Loucy (cell line): ENCODE measurements around the gene GLYATL2.

Experiments used
- H2AFZ ChIP-seq: fragments of 200-600 bp; sonication (generic); 2 replicates; pipeline ENCODE4 v1.6.0; 2016; ENCODE audit warnings: antibody characterized with exemption, mild to moderate bottlenecking, low read length, moderate library complexity
- H3F3A ChIP-seq: fragments of 200-600 bp; 2 replicates; pipeline ENCODE4 v1.6.0; 2016; ENCODE audit warnings: antibody characterized with exemption, low read depth, mild to moderate bottlenecking
- H3K27me3 ChIP-seq: fragments of 200-600 bp; sonication (generic); 2 replicates; pipeline ENCODE4 v1.6.1; 2014; ENCODE audit warnings: low read length, mild to moderate bottlenecking; ENCODE audit not compliant: insufficient read depth, poor library complexity, severe bottlenecking
- H3K36me3 ChIP-seq: fragments of 200-600 bp; sonication (generic); 2 replicates; pipeline ENCODE4 v1.6.1; 2016; ENCODE audit warnings: low read length; ENCODE audit not compliant: insufficient read depth
- H3K4me1 ChIP-seq: fragments of 200-600 bp; sonication (generic); 2 replicates; pipeline ENCODE4 v1.5.1; 2014; ENCODE audit warnings: low read length, mild to moderate bottlenecking; ENCODE audit not compliant: insufficient read depth, poor library complexity, severe bottlenecking
- H3K4me2 ChIP-seq: fragments of 200-600 bp; sonication (generic); 2 replicates; pipeline ENCODE4 v1.6.0; 2014; ENCODE audit warnings: antibody characterized with exemption, low read length, low read depth, mild to moderate bottlenecking; ENCODE audit not compliant: poor library complexity, severe bottlenecking
- H3K4me3 ChIP-seq: fragments of 200-600 bp; sonication (generic); 2 replicates; pipeline ENCODE4 v1.5.1; 2014; ENCODE audit warnings: low read length, mild to moderate bottlenecking, mixed read lengths; ENCODE audit not compliant: poor library complexity, severe bottlenecking
- H3K79me2 ChIP-seq: fragments of 200-600 bp; sonication (generic); 2 replicates; pipeline ENCODE4 v1.6.1; 2014; ENCODE audit warnings: low read length; ENCODE audit not compliant: insufficient read depth
- H3K9ac ChIP-seq: fragments of 200-600 bp; sonication (generic); 2 replicates; pipeline ENCODE4 v1.6.0; 2014; ENCODE audit warnings: mild to moderate bottlenecking, low read depth, low read length, moderate library complexity; ENCODE audit not compliant: poor library complexity, severe bottlenecking
- H3K9me2 ChIP-seq: fragments of 200-600 bp; sonication (generic); replicated peaks from 2 replicates; pipeline ENCODE4 v1.6.1; 2016; ENCODE audit warnings: low read depth, low read length, mixed read lengths
- H3K9me3 ChIP-seq: fragments of 200-600 bp; sonication (generic); 2 replicates; pipeline ENCODE4 v1.6.1; 2014; ENCODE audit warnings: mild to moderate bottlenecking, antibody characterized with exemption, low read length, low read depth; ENCODE audit not compliant: insufficient read depth
- H4K20me1 ChIP-seq: fragments of 200-600 bp; sonication (generic); 2 replicates; pipeline ENCODE4 v1.6.0; 2014; ENCODE audit warnings: antibody characterized with exemption, low read length, mild to moderate bottlenecking; ENCODE audit not compliant: insufficient read depth, poor library complexity, severe bottlenecking
- CTCF ChIP-seq: fragments of 200-600 bp; sonication (generic); conservative IDR thresholded peaks from 2 replicates; pipeline ENCODE4 v1.5.1; 2014; ENCODE audit warnings: mild to moderate bottlenecking, antibody characterized with exemption, low read length
- EZH2phosphoT487 ChIP-seq: fragments of 200-600 bp; IDR thresholded peaks from 2 replicates; pipeline ENCODE4 v1.6.1; 2018; ENCODE audit warnings: antibody characterized with exemption, mild to moderate bottlenecking, moderate library complexity, borderline replicate concordance

GLYATL2 gene

GRCh38 chr11:58867556-58867955, 23.1 kb upstream of the GLYATL2 start:
- no peaks in the 10 kb centered on the region for H3K79me2 ChIP-seq
- H3K9ac ChIP-seq, result no peak overlapping the region
- no peak for TF ChIP-seq CTCF
- H3K4me1 ChIP-seq, result no peaks in the 10 kb centered on the region
- no peaks in the 10 kb centered on the region for H4K20me1 ChIP-seq
- H3F3A ChIP-seq, result no peaks in the 10 kb centered on the region
- H3K4me3 ChIP-seq, result no peak overlapping the region
- H3K27me3 ChIP-seq, result no peaks in the 10 kb centered on the region
- H3K9me3 ChIP-seq, result peaks cover under 1% of the 10 kb centered on the region; the same call in 1 of the 2 replicates
- no peak overlapping the region for H3K4me2 ChIP-seq
- no peak overlapping the region for H2AFZ ChIP-seq
- no peaks in the 10 kb centered on the region for H3K9me2 ChIP-seq
- H3K36me3 ChIP-seq, result no peaks in the 10 kb centered on the region

- Histone ChIP-seq H4K20me1 (no peaks in the 10 kb centered on the region), H3K9me3 (peaks cover 2% of the 10 kb centered on the region; the same call in 1 of the 2 replicates), H3K4me2 (no peak overlapping the region), H3K79me2 (no peaks in the 10 kb centered on the region), H3F3A (no peaks in the 10 kb centered on the region), H3K27me3 (no peaks in the 10 kb centered on the region), H3K9ac (no peak overlapping the region), H3K9me2 (no peaks in the 10 kb centered on the region), H3K4me1 (no peaks in the 10 kb centered on the region), H3K4me3 (no peak overlapping the region), H2AFZ (no peak overlapping the region), H3K36me3 (no peaks in the 10 kb centered on the region)
- TF ChIP-seq EZH2phosphoT487, result no peak
- no peak for TF ChIP-seq CTCF
These were observed 22.3 kb upstream of the GLYATL2 start for GRCh38 chr11:58866788-58867187.

GRCh38 chr11:58864335-58864734, 19.8 kb upstream of the GLYATL2 start:
- Histone ChIP-seq H3K79me2 (no peaks in the 10 kb centered on the region), H3K4me1 (no peaks in the 10 kb centered on the region), H3K9me3 (peaks cover 2% of the 10 kb centered on the region; the same call in 1 of the 2 replicates), H3F3A (no peaks in the 10 kb centered on the region), H3K9ac (no peak overlapping the region), H4K20me1 (no peaks in the 10 kb centered on the region), H2AFZ (no peak overlapping the region), H3K36me3 (no peaks in the 10 kb centered on the region), H3K27me3 (no peaks in the 10 kb centered on the region), H3K4me2 (no peak overlapping the region), H3K4me3 (no peak overlapping the region), H3K9me2 (no peaks in the 10 kb centered on the region)
- TF ChIP-seq CTCF (no peak), EZH2phosphoT487 (no peak)
